Astrocyte (in vitro differentiated cells and primary cell): ENCODE results near the gene RECK. TPM values are rescaled to one million over a fixed set of nuclear protein-coding genes. Genes with fewer than 3 reads are reported as not detected.

Experiments used
- DNase-seq: peaks from one replicate; pipeline ENCODE4 v3.0.0-alpha.2; 2010; ENCODE audit warnings: low read depth
- FAIRE-seq: peaks from 2 replicates; lab custom pipeline; 2011; peaks lifted over from hg19 to GRCh38; lab: Jason Lieb, UNC
- H2AFZ ChIP-seq: 2 replicates; pipeline ENCODE4 v1.6.0; 2012; ENCODE audit warnings: low read depth, low read length, inconsistent platforms
- H3K27ac ChIP-seq: 2 replicates; pipeline ENCODE4 v1.5.1; 2011; ENCODE audit warnings: low read depth, low read length, inconsistent platforms
- H3K27me3 ChIP-seq: 2 replicates; pipeline ENCODE4 v1.6.0; 2011; ENCODE audit warnings: low read length, inconsistent platforms; ENCODE audit not compliant: insufficient read depth
- H3K36me3 ChIP-seq: 2 replicates; pipeline ENCODE4 v1.5.1; 2011; ENCODE audit warnings: low read length, inconsistent platforms; ENCODE audit not compliant: insufficient read depth
- H3K4me1 ChIP-seq: 2 replicates; pipeline ENCODE4 v1.5.1; 2011; ENCODE audit warnings: low read length, inconsistent platforms; ENCODE audit not compliant: insufficient read depth
- H3K4me2 ChIP-seq: 2 replicates; pipeline ENCODE4 v1.6.0; 2012; ENCODE audit warnings: low read length, inconsistent platforms
- H3K4me3 ChIP-seq: 2 replicates; pipeline ENCODE4 v1.5.1; 2011; ENCODE audit warnings: low read depth, mild to moderate bottlenecking, low read length, inconsistent platforms; ENCODE audit not compliant: insufficient read depth
- H3K79me2 ChIP-seq: 2 replicates; pipeline ENCODE4 v1.6.0; 2012; ENCODE audit warnings: mild to moderate bottlenecking, low read length, inconsistent platforms; ENCODE audit not compliant: insufficient read depth
- H3K9ac ChIP-seq: 2 replicates; pipeline ENCODE4 v1.6.0; 2012; ENCODE audit warnings: mild to moderate bottlenecking, low read length, inconsistent platforms
- H3K9me3 ChIP-seq: 2 replicates; pipeline ENCODE4 v1.5.1; 2012; ENCODE audit warnings: low read depth, mild to moderate bottlenecking, low read length, inconsistent platforms; ENCODE audit not compliant: insufficient read depth
- H4K20me1 ChIP-seq: 2 replicates; pipeline ENCODE4 v1.6.0; 2012; ENCODE audit warnings: low read length, inconsistent platforms; ENCODE audit not compliant: insufficient read depth
- H3K27ac Mint-ChIP-seq: one replicate; pipeline ENCODE4 v1.8.0; 2021; ENCODE audit warnings: mild to moderate bottlenecking, mixed read lengths; ENCODE audit not compliant: unreplicated experiment
- H3K27me3 Mint-ChIP-seq: one replicate; pipeline ENCODE4 v1.8.0; 2021; ENCODE audit warnings: low read depth, mixed read lengths; ENCODE audit not compliant: unreplicated experiment
- H3K36me3 Mint-ChIP-seq: one replicate; pipeline ENCODE4 v1.8.0; 2021; ENCODE audit warnings: low read depth, mixed read lengths; ENCODE audit not compliant: unreplicated experiment
- H3K4me1 Mint-ChIP-seq: one replicate; pipeline ENCODE4 v1.8.0; 2021; ENCODE audit warnings: low read depth, mixed read lengths; ENCODE audit not compliant: unreplicated experiment
- H3K4me3 Mint-ChIP-seq: one replicate; pipeline ENCODE4 v1.8.0; 2021; ENCODE audit warnings: mild to moderate bottlenecking, moderate library complexity, mixed read lengths; ENCODE audit not compliant: unreplicated experiment
- H3K9me3 Mint-ChIP-seq: one replicate; pipeline ENCODE4 v1.8.0; 2021; ENCODE audit warnings: mild to moderate bottlenecking, mixed read lengths; ENCODE audit not compliant: unreplicated experiment
- EZH2 ChIP-seq: IDR thresholded peaks from 2 replicates; pipeline ENCODE4 v1.6.1; 2012; ENCODE audit warnings: mild to moderate bottlenecking, low read length, inconsistent platforms; ENCODE audit not compliant: insufficient read depth
- total RNA-seq: library from RNA; stranded (reverse); gene quantifications from 2 replicates; pipeline ENCODE4 v1.2.1, GENCODE V29; 2021
- TF ChIP-seq, protein P1 (sequence below): IDR thresholded peaks from 2 replicates; pipeline ENCODE4 v1.5.1; 2011; ENCODE audit warnings: low read depth, mild to moderate bottlenecking, inconsistent platforms, low read length, moderate library complexity; ENCODE audit not compliant: insufficient read depth

The RECK gene
- total RNA-seq, 1 donor from 2014 or later: 21.6 TPM

DNA sequence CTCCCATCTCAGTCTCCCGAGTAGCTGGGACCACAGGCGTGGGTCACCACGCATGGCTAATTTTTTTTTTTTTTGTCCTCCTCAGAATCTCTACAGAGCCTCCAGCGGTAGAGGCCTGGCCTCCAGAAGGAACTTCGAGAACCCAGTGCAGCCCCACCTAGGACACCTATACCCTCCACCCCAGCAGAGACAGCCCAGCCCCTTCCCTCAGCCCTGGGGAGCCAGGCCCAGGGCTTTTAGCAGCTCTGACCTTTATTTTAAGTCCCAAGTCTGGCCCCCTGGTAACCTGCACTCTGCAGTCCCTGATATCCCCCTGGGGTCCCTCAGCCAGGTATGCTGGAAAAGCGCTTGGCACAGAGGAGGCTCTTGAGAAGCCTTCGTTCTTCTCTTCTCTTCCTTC is 105.0 kb downstream of the RECK start:
- TF ChIP-seq EZH2: no peak
- TF ChIP-seq, protein P1, sequence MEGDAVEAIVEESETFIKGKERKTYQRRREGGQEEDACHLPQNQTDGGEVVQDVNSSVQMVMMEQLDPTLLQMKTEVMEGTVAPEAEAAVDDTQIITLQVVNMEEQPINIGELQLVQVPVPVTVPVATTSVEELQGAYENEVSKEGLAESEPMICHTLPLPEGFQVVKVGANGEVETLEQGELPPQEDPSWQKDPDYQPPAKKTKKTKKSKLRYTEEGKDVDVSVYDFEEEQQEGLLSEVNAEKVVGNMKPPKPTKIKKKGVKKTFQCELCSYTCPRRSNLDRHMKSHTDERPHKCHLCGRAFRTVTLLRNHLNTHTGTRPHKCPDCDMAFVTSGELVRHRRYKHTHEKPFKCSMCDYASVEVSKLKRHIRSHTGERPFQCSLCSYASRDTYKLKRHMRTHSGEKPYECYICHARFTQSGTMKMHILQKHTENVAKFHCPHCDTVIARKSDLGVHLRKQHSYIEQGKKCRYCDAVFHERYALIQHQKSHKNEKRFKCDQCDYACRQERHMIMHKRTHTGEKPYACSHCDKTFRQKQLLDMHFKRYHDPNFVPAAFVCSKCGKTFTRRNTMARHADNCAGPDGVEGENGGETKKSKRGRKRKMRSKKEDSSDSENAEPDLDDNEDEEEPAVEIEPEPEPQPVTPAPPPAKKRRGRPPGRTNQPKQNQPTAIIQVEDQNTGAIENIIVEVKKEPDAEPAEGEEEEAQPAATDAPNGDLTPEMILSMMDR: no peak
- no peaks in the 10 kb centered on the region for H3K9me3 ChIP-seq
- H3K27me3 Mint-ChIP-seq: no peaks in the 10 kb centered on the region
- H3K27me3 ChIP-seq: no peaks in the 10 kb centered on the region
- no peak overlapping the region for H3K27ac ChIP-seq
- no peak overlapping the region for H3K4me3 Mint-ChIP-seq
- peaks cover 80% of the 10 kb centered on the region for H4K20me1 ChIP-seq
- peaks cover 12% of the 10 kb centered on the region for H3K9me3 Mint-ChIP-seq
- no peak overlapping the region for H3K27ac Mint-ChIP-seq
- H3K79me2 ChIP-seq: peaks cover 75% of the 10 kb centered on the region
- H3K4me3 ChIP-seq: no peak overlapping the region
- H3K4me2 ChIP-seq: no peak overlapping the region
- H2AFZ ChIP-seq: no peak overlapping the region
- FAIRE-seq: no peak
- no peaks in the 10 kb centered on the region for H3K36me3 ChIP-seq
- DNase-seq: no peak
- peaks cover 52% of the 10 kb centered on the region for H3K36me3 Mint-ChIP-seq
- peaks cover 19% of the 10 kb centered on the region for H3K4me1 ChIP-seq
- peaks cover 57% of the 10 kb centered on the region for H3K4me1 Mint-ChIP-seq
- no peak overlapping the region for H3K9ac ChIP-seq

GRCh38 chr9:36142510-36143244 is 106.0 kb downstream of the RECK start:
- H3K9me3 Mint-ChIP-seq: peaks cover 13% of the 10 kb centered on the region
- no peak overlapping the region for H2AFZ ChIP-seq
- H3K4me3 ChIP-seq: no peak overlapping the region
- H3K4me1 Mint-ChIP-seq: peaks cover 63% of the 10 kb centered on the region
- H3K36me3 Mint-ChIP-seq: peaks cover 52% of the 10 kb centered on the region
- peaks cover 67% of the 10 kb centered on the region for H3K79me2 ChIP-seq
- H3K27ac ChIP-seq: no peak overlapping the region
- DNase-seq (no peak), FAIRE-seq (no peak)
- H3K36me3 ChIP-seq: no peaks in the 10 kb centered on the region
- TF ChIP-seq, protein P1: no peak
- TF ChIP-seq EZH2: no peak
- H4K20me1 ChIP-seq: peaks cover 77% of the 10 kb centered on the region
- peaks cover 10% of the 10 kb centered on the region for H3K4me1 ChIP-seq
- no peak overlapping the region for H3K9ac ChIP-seq
- H3K27me3 Mint-ChIP-seq: no peaks in the 10 kb centered on the region
- H3K4me2 ChIP-seq: no peak overlapping the region
- H3K27me3 ChIP-seq: no peaks in the 10 kb centered on the region
- H3K9me3 ChIP-seq: no peaks in the 10 kb centered on the region
- peak overlapping the region; percentile 80 for H3K27ac Mint-ChIP-seq
- peak overlapping the region; percentile 67 for H3K4me3 Mint-ChIP-seq

DNA sequence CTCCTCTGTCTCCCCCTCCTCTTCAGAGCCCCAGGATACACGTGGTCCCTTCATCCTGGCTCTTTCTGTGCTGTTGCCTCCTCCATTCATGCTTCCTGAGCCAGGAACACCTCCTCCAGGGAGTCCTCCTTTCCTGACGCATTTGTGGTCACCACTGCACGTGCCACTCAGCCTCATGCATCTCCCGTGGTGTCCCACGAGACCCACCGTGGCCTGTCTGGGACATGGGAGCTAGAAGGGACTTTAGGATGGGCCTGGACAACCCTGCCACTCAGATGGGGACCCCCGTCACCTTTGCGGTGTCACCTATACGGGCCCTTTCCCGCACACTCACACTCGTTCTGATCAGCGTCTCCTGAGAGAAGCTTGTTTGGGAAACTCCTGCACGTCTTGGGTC is 106.5 kb downstream of the RECK start:
- H3K4me3 ChIP-seq: no peak overlapping the region
- FAIRE-seq (no peak), DNase-seq (no peak)
- H3K79me2 ChIP-seq: peaks cover 62% of the 10 kb centered on the region
- H3K9ac ChIP-seq: no peak overlapping the region
- no peak overlapping the region for H3K27ac ChIP-seq
- H3K4me2 ChIP-seq: no peak overlapping the region
- H2AFZ ChIP-seq: no peak overlapping the region
- H3K4me1 Mint-ChIP-seq: peaks cover 67% of the 10 kb centered on the region
- H3K4me3 Mint-ChIP-seq: no peak overlapping the region
- H3K9me3 ChIP-seq: no peaks in the 10 kb centered on the region
- H4K20me1 ChIP-seq: peaks cover 73% of the 10 kb centered on the region
- H3K27ac Mint-ChIP-seq: no peak overlapping the region
- peaks cover 9% of the 10 kb centered on the region for H3K4me1 ChIP-seq
- H3K9me3 Mint-ChIP-seq: peaks cover 13% of the 10 kb centered on the region
- H3K27me3 Mint-ChIP-seq: no peaks in the 10 kb centered on the region
- TF ChIP-seq, protein P1: no peak
- TF ChIP-seq EZH2: no peak
- H3K36me3 Mint-ChIP-seq: peaks cover 52% of the 10 kb centered on the region
- H3K36me3 ChIP-seq: no peaks in the 10 kb centered on the region
- H3K27me3 ChIP-seq: no peaks in the 10 kb centered on the region
